Measurements from ENCODE around the gene PM20D1.

- no peak for TF ChIP-seq CTCF (IDR thresholded peaks at IDR 0.05; ENCODE audit: poor library complexity)
- no peak for TF ChIP-seq EZH2 (IDR thresholded peaks at IDR 0.05; ENCODE audit: borderline replicate concordance)
Observed at GRCh38 chr1:205878026-205878425, 28.1 kb upstream of the PM20D1 start.
